Cardiac muscle cell (in vitro differentiated cells and primary cell): Measurements from ENCODE around the gene ANKRD33B. TPM values are rescaled to one million over a fixed set of nuclear protein-coding genes. Genes with fewer than 3 reads are reported as not detected.

Experiments used
- DNase-seq, 2 donors: peaks; one replicate each; pipeline versions ENCODE4 v3.0.0 to v3.0.0-alpha.2; 2010 to 2017; ENCODE audit warnings: low read depth in 1 of 2, low spot score in 1 of 2
- H3K27ac ChIP-seq: fragments of 200-600 bp; sonication (generic); 2 replicates; pipeline ENCODE4 v1.5.1; 2016
- H3K27me3 ChIP-seq: fragments of 200-600 bp; sonication (generic); 2 replicates; pipeline ENCODE4 v1.6.0; 2016; ENCODE audit warnings: control low read depth
- H3K36me3 ChIP-seq: fragments of 200-600 bp; sonication (generic); 2 replicates; pipeline ENCODE4 v1.5.1; 2016; ENCODE audit warnings: control low read depth
- H3K4me1 ChIP-seq: fragments of 200-600 bp; sonication (generic); 2 replicates; pipeline ENCODE4 v1.8.1; 2017; ENCODE audit warnings: low read depth, mild to moderate bottlenecking, mixed run types
- H3K4me3 ChIP-seq: fragments of 200-600 bp; sonication (generic); 2 replicates; pipeline ENCODE4 v1.5.1; 2016; ENCODE audit warnings: mild to moderate bottlenecking
- H3K9me3 ChIP-seq: fragments of 200-600 bp; sonication (generic); 2 replicates; pipeline ENCODE4 v1.5.1; 2017; ENCODE audit warnings: low read depth, mild to moderate bottlenecking, control low read depth
- polyA plus RNA-seq: library from polyadenylated mRNA; unstranded; fragments of >200 nt; fragmentation: Nextera tagmentation; extraction: Ambion mirVana; gene quantifications from 2 replicates; pipeline ENCODE4 v1.2.1, GENCODE V29; 2016
- total RNA-seq: library from RNA; depleted of rRNA; stranded (reverse); fragments of >200 nt; gene quantifications from 2 replicates; pipeline ENCODE4 v1.2.3, GENCODE V29; 2016
- TF ChIP-seq, protein P1 (sequence below): IDR thresholded peaks from 2 replicates; pipeline ENCODE4 v1.5.1; 2012; ENCODE audit warnings: low read depth, mild to moderate bottlenecking, low read length

ANKRD33B gene
- total and polyA plus RNA-seq, 2 experiments from 2014 or later, result 5.7 to 14.8 TPM

DNA sequence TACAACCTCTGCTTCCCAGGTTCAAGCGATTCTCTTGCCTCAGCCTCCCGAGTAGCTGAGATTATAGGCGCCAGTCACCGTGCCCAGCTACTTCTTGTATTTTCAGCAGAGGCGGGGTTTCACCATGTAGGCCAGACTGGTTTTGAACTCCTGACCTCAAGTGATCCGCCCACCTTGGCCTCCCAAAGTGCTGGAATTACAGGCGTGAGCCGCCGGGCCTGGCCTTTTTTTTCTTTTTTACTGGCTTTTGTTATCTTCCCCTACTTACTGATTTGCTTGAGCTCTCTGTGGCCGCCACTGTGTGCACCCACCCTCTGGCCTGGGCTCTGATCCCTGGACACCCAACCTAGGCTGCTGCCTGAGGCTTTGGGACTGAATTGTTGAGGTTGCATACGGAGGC lies 60.3 kb downstream of the ANKRD33B start:
- H3K4me3 ChIP-seq, result no peak overlapping the region
- H3K36me3 ChIP-seq, result no peaks in the 10 kb centered on the region
- TF ChIP-seq, protein P1, sequence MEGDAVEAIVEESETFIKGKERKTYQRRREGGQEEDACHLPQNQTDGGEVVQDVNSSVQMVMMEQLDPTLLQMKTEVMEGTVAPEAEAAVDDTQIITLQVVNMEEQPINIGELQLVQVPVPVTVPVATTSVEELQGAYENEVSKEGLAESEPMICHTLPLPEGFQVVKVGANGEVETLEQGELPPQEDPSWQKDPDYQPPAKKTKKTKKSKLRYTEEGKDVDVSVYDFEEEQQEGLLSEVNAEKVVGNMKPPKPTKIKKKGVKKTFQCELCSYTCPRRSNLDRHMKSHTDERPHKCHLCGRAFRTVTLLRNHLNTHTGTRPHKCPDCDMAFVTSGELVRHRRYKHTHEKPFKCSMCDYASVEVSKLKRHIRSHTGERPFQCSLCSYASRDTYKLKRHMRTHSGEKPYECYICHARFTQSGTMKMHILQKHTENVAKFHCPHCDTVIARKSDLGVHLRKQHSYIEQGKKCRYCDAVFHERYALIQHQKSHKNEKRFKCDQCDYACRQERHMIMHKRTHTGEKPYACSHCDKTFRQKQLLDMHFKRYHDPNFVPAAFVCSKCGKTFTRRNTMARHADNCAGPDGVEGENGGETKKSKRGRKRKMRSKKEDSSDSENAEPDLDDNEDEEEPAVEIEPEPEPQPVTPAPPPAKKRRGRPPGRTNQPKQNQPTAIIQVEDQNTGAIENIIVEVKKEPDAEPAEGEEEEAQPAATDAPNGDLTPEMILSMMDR, result no peak
- no peaks in the 10 kb centered on the region for H3K9me3 ChIP-seq
- H3K27ac ChIP-seq, result no peak overlapping the region
- no peak for DNase-seq
- H3K4me1 ChIP-seq, result peaks cover 9% of the 10 kb centered on the region
- no peaks in the 10 kb centered on the region for H3K27me3 ChIP-seq

DNA sequence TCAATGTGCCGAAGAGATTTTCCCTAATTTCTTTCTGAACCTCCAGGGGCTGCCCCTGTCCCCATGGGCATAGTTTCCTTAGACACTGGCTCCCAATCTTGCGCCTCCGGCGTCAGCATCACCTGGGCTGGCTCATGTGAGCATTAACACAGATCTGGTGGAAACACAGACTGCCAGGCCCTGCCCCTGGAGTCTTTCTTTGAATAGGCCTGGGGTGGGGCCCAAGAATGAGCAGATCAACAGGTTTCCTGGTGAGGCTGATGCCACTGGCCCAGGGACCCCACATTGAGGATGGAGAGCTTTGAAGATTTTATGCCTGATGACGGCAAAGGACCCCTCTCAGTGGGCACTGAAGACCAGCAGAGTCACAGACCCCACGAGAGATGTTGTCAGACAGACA lies 60.8 kb downstream of the ANKRD33B start:
- Histone ChIP-seq H3K36me3 (no peaks in the 10 kb centered on the region), H3K27me3 (no peaks in the 10 kb centered on the region), H3K4me3 (no peak overlapping the region), H3K4me1 (peaks cover 9% of the 10 kb centered on the region), H3K27ac (peak overlapping the region; percentile 0), H3K9me3 (no peaks in the 10 kb centered on the region)
- TF ChIP-seq, protein P1, result no peak
- no peak for DNase-seq

DNA sequence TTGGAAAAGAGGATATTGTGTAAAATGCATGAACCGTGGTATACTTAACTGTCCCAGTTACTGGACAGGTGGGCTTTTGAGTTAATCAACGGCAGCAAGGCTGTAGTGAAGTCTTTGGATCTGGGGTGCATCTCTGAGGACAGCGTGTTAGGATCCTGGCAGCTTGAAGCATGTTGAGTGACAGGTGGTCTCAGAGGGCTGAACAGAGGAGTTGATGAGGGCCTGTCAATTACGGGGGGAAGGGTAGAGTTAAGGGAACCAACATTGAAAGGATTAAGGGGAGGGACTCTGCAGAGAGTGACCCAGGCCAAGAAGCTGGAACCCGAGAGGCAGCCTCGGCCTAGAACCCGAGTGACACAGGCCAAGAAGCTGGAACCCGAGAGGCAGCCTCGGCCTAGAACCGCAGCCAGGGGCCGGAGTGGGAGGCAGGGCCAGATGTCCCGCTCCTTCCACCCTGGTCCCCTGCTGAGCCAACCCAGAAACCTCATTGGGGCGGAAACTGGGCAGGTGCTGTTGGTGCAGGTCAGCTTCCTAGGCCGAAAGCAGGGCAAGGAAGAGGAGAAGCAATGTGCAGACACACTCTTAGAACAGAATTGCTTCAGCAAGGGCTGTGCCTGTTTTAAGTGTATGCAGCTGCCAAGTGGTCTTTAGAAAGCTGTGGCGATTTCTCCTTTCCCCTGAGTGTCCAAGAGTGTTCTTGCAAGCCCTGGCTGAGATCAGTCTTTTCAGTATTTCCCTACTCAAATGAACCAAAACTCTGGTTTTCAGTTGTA lies 62.0 kb downstream of the ANKRD33B start:
- H3K27ac ChIP-seq, result peak overlapping the region; percentile 24
- TF ChIP-seq, protein P1, result no peak
- DNase-seq, result no peak

DNA sequence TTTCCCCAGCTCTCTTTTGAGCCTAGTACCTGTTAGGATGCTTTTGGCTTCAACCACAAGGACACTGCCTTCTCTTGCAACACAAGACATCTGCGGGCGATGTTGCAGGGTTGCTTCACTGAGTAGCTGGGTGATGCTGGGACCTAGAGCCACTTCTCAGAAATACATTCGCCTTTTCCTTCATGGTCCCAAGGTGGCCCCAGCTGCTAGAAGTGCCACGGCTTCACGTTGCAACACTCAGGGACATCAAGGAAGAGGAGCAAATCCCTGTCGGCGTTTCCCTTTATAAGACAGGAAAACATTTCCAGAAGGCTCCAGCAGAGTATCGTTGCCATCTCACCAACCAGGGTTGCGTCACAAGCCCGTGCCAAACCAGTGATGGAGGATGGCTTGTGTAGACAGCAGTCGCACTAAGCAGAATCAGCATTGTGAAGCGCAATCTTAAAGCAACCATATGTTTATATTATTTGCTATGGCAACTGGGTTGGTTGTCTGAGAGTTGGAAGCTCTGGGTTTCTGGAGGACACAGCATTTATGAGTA lies 62.7 kb downstream of the ANKRD33B start:
- H3K4me1 ChIP-seq, result peaks cover 9% of the 10 kb centered on the region
- no peak overlapping the region for H3K4me3 ChIP-seq
- peak in 1 of 2 donors; percentile 51 for DNase-seq
- no peaks in the 10 kb centered on the region for H3K36me3 ChIP-seq
- H3K9me3 ChIP-seq, result no peaks in the 10 kb centered on the region
- TF ChIP-seq, protein P1, result no peak
- peak overlapping the region; percentile 24 for H3K27ac ChIP-seq
- H3K27me3 ChIP-seq, result no peaks in the 10 kb centered on the region

More for the DNA sequence above, 62.0 kb downstream of the ANKRD33B start:
- Histone ChIP-seq H3K9me3 (no peaks in the 10 kb centered on the region), H3K36me3 (no peaks in the 10 kb centered on the region), H3K4me1 (peaks cover 9% of the 10 kb centered on the region), H3K4me3 (no peak overlapping the region), H3K27me3 (no peaks in the 10 kb centered on the region)

DNA sequence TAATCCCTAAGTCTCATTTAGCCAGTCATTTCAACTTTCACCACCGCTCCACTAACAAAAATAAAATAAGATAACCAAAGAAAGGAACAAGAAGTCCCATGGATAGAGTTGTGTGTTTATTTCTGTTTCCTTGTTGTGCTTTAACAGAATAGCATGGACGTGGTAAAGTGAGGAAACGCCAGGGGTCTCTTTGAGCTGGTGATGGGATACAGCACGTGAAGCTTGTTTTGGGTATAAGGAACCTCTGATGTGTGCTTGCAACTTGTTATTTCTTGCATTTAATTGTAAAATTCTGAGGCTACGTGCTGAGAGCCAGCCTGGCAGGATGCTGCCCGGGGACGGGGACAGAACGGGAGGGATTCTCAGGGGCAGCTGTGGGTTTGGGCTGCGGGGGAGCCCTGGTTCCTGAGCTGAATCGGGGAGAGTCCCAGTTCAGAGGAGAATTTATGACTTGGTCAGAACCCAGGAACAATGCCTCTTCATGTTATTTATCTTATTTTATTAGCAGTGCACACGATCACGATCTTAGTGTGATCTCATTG lies 63.4 kb downstream of the ANKRD33B start:
- Histone ChIP-seq H3K36me3 (no peaks in the 10 kb centered on the region), H3K4me3 (peak overlapping the region; percentile 8), H3K9me3 (no peaks in the 10 kb centered on the region), H3K4me1 (peaks cover 9% of the 10 kb centered on the region), H3K27me3 (no peaks in the 10 kb centered on the region), H3K27ac (peak overlapping the region; percentile 50)
- DNase-seq, result no peak
- TF ChIP-seq, protein P1, result no peak
